NK-92 treated with Interleukin-12 subunit alpha and Interleukin-12 subunit beta, amount 100 ng/mL, for 24 hours (cell line): Measurements from ENCODE around the gene DUSP22.

Experiments used
- DNase-seq: peaks from one replicate; lab custom pipeline; 2025; lab: John Stamatoyannopoulos, UW

DUSP22 gene

GRCh38 chr6:297571-298232, 5.4 kb downstream of the DUSP22 start:
- no peak for DNase-seq

- no peak for DNase-seq
Observed at GRCh38 chr6:298233-299103, 6.2 kb downstream of the DUSP22 start.

DNA sequence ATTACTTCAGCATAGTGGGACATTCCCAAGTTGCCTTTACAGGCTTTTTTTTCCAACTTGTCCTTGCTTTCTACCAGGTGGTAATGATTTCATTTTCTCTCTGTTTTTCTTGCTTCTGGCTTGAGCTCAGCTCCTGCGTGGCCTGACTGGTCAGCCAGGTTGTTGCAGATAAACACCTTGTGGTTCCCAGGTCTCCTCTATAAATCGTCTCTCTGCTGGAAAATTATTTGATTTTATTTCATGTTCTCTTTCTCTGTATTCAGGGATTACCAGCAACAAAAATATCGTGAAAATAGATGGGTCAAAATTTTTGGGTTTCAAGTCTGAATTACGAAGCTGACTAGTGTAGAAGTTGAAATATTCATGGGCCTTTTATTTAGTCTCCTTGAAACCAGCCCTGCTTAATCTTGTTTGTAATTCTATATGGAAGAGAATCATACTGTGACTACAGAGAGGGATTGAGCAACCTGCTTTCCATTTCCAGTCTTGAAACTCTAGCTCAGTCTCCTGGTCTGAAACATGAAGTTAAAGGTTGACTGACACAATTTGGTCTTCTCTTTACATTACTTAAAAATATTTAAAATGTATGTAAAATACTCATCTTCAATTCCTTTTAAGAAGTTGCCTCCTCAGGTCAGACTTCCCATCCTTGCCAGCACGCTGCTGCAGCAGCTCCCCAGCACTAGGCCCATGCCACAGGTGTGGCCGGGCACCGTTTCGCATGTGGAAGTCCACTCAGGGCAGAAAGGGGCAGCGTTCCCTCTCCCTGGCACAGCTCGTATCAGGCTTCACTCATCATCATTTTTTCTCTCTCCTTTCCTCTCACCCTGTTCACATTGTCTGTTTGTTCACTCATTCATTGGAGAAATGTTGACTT, 7.1 kb downstream of the DUSP22 start:
- no peak for DNase-seq

DNA sequence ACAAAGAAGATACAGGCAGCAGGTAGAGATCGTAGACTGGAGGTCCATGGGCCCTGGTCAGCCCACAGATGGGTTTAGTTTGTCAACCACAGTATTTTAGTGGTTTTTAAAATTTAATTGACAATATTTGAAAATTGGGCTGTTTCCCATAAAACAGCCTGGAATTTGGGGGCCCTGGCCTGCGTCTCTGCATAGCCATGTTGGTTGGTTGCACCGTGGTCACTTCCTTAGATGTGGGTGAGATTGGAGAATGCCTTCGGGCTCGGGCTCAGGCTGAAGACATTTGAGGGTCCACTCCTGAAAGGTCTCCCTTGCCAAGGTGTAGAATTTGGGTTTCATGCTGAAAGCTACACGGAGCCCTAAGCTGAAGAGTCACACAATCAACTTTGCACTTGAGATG, 7.7 kb downstream of the DUSP22 start:
- DNase-seq = no peak

DNA sequence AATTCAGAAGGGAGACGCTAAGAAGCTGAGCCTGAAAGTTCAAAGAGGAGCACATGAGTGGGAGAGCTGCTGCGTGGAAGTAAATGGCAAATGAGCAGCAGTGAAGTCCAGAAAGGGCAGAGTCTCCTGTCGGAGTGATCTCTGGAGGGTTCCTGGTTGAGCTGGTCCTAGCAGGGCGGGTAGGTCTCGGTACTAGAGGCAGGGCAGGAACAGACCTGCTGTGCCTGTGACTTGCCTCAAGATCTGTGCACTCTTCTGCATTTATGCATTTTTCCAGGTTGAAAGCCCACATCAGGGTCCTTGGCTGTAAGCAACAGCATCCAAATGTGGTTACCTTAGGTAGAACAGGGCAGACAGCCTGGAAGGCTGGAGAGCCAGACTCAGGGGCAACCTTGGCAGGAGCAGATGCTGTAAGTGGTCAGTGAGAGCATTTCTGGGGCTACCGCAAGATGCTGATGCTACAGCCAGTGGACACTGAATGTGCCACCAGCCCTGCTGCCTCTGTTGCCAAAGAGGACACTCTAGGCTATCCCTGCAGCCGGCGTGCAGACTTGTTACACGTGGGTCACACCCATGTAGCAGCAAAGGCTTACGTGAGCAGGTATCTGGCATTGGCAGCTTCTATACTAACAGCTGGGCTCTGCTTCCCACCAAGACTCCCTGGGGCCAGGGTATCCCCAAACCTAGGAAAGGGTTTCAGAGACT, 8.4 kb downstream of the DUSP22 start:
- no peak for DNase-seq

- DNase-seq = no peak
Observed at GRCh38 chr6:301526-301925, 9.2 kb downstream of the DUSP22 start.

DNA sequence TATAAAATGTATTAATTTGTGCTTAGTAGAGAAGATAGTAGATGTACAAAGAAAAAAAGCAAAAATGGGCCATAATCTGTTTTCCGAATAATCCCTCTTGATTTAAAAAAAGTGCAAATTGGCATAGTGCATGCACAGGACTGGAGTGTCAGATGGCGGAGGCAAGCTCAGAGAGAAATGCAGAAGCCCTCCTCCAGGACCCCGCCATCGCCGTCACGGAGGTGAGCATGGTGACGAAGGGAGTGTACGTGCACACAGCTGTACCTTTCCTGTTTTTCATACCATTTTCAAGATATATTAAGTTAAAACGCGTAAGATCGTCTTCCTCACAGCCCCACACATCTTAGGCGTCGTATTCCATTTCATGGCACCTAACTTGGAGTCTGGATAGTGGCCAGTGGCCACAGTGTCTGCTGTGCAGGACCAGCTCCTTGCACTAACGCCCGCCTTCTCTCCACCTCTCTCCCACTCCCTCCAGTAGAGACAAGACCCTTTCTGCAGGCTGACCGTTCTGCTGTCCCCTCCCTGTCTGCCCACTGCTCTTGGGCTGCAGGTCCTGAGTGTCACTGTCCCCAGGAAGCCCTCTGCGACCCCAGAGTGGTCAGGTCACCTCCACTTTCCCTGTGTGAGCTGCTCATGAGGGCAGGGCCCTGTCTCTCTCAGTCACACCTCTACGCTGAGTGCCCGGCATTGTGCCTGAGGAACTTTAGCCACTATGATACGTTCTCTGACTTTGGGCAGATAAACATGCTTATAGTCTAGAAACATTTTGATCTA, 9.8 kb downstream of the DUSP22 start:
- DNase-seq = no peak

DNA sequence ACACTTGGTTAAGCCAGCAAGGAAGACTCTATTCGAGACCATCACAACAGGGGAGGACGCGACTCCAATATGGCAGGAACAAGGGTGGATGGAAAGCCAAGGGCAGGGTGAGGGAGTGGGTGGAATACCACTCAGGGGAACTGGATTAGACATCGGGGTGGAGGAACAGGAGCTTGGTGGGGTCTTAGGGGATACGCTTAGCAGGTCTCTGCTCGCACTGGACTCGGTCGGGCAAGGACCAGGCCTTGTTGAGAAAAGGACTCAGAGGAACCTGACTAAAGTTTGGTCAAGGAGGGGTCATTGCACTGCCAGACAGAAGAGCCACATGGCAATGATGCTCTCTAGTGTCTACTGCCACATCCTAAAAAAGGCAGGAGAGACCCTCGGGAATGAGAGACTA, 10.5 kb downstream of the DUSP22 start:
- no peak for DNase-seq

- no peak for DNase-seq
Observed at GRCh38 chr6:303263-303662, 11.0 kb downstream of the DUSP22 start.

GRCh38 chr6:303948-304558, 11.8 kb downstream of the DUSP22 start:
- DNase-seq = no peak

DNA sequence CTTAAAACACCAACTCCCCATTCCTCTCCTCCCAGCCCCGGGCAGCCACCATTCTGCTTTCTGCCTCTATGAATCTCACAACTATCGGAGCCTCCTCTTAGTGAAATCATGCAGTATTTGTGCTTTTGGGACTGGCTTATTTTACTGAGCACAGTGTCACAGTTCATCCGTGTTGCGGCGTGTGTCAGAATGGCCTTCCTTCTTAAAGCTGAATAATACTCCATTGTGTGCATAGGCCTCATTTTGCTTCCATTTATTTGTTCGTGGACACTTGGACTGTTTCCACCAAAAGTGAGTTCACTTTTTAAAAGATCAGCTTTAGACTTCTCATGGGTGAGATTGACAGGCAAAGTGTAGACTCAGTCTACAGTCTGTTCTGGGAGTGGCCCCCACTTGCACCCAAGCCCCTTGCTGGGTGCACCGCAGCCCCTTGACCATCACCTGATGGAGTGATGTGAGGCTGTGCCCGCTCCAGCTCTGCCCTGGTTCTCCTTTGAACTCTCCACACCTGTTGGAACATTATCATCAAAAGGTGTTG, 12.6 kb downstream of the DUSP22 start:
- no peak for DNase-seq

GRCh38 chr6:305371-306206, 13.3 kb downstream of the DUSP22 start:
- DNase-seq = no peak

GRCh38 chr6:306641-307061, 14.4 kb downstream of the DUSP22 start:
- DNase-seq = no peak

DNA sequence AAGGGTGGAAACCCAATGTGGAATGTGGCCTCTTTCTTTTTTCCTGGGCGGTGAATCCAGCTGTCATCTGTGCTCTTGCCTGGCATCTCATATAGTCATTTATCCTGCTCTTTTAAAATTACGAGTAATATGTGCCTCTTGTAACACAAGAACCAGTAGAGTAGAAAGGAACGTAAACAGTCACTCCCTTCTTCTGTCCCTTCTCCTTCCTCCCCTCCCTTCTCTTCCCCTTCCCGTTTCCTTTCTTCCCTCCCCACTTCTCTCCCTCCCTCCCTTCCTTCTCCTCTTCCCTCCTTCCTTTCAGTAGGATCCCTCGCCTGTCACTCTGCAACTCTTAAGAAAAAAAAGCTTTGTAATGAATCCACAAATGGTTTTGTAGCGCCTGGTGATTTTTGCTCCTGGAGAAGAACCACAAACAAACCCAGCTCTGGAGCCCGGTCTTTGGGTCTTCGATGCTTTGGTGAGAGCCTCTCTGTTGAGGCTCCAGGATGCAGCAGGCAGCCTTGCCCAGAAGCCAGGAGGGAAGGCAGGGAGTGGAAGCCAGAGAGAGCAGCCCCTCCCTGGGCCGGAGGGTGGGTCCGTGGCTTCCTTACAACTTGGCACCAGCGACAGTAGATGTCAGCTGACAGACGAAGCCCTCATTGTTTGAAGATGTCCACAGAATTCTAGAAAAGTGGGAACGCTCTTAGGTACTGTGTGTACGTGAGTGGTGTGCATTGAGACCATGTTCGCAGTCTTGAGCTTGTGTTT, 15.0 kb downstream of the DUSP22 start:
- no peak for DNase-seq

- DNase-seq = no peak
Observed at GRCh38 chr6:307874-308273, 15.6 kb downstream of the DUSP22 start.

GRCh38 chr6:308307-308706, 16.0 kb downstream of the DUSP22 start:
- DNase-seq = no peak

- no peak for DNase-seq
Observed at GRCh38 chr6:308768-309167, 16.5 kb downstream of the DUSP22 start.

DNA sequence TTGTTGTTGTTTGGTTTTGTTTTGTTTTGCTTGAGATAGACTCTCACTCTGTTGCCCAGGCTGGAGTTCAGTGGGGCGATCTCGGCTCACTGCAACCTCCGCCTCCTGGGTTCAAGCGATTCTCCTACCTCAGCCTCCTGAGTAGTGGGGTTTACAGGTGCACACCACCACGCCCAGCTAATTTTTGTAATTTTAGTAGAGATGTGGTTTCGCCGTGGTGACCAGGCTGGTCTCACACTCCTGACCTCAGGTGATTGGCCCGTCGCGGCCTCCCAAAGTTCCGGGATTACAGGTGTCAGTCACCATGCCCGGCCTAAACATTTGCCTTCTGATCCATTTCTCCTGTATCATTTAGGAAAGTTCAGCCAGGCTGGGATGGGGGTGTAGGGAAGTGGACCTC, 17.7 kb downstream of the DUSP22 start:
- no peak for DNase-seq

- DNase-seq = no peak
Observed at GRCh38 chr6:310671-311070, 18.4 kb downstream of the DUSP22 start.
